GM19467 (cell line): ENCODE data around the gene FAM181B.

ENCODE experiments used
- ATAC-seq: cut with Tn5 transposase; IDR thresholded peaks from one replicate; pipeline ENCODE4 v1.9.1; 2021; ENCODE audit warnings: mild to moderate bottlenecking, moderate library complexity; ENCODE audit not compliant: unreplicated experiment

Gene FAM181B

DNA sequence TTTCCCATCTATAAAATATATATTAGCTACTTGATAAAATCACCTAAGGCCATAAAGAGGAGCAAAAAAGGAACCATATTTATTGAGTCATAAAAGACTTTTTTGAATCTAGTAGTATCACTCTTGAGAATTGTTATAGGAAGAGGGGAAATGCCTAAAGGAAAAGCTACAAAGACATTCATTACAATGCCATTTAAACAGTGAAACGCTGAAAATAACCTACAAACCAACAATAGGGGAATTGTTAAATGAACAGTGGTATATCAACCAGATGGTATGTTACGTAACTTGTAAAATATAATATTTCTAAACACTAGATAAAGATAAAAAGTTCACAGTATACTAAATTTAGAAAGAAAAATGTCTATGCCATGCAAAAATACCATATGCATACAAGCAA, 47.5 kb downstream of the FAM181B start:
- no peak for ATAC-seq

- ATAC-seq = no peak
These were observed 50.6 kb downstream of the FAM181B start for GRCh38 chr11:82683029-82683428.

- peak; percentile 95 for ATAC-seq
These were observed 51.5 kb downstream of the FAM181B start for GRCh38 chr11:82682003-82682751.

GRCh38 chr11:82680252-82680651, 53.4 kb downstream of the FAM181B start:
- ATAC-seq = no peak
